Right lobe of liver (tissue), 4 donors: Measurements from ENCODE around the gene TMEM132D.

Experiments
- CTCF ChIP-seq, 4 donors: fragments of 200-600 bp in 3 of 4; fragments of 450-650 bp in 1 of 4; IDR thresholded peaks; one replicate each; pipeline versions ENCODE4 v1.5.1 to v1.8.0; 2016 to 2022; ENCODE audit warnings: antibody characterized with exemption in 4 of 4, mild to moderate bottlenecking in 2 of 4
- POLR2A ChIP-seq: fragments of 450-650 bp; IDR thresholded peaks from one replicate; pipeline ENCODE4 v1.6.1; 2017; ENCODE audit warnings: antibody characterized with exemption, mild to moderate bottlenecking
- donor health status: DM: no; HTN: no; CAD: no.
- donor health status: DM: no; HTN: no; CAD: no.
- donor health status: DM: no; HTN: yes; CAD: no.

- TF ChIP-seq CTCF (IDR thresholded peaks at IDR 0.05) = no peak
- no peak for TF ChIP-seq POLR2A
Observed at GRCh38 chr12:129489100-129489676, 414.6 kb downstream of the TMEM132D start.
